CMK (cell line): ENCODE results near the gene ARMS2.

Experiments used
- DNase-seq: peaks from one replicate; pipeline ENCODE4 v3.0.0-alpha.2; 2010; ENCODE audit warnings: low read depth

Gene ARMS2

DNA sequence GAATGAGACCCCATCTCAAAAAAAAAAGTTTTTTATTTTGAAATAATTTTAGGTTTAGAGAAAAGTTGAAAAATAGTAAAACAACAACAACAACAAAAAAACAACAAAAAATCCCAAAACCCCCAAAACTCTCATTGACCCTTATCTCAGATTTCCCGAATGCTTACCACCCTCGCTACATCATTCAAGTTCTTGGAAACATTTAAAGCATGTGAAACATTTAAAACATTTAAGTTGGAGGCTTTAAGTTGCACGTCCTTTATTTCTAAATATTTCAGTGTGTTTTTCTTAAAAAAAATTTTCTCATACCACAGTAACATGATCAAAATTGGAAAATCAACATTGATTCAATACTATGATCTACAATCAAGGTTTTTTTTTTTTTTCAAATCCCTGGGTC, 382 bp upstream of the ARMS2 start:
- no peak for DNase-seq

DNA sequence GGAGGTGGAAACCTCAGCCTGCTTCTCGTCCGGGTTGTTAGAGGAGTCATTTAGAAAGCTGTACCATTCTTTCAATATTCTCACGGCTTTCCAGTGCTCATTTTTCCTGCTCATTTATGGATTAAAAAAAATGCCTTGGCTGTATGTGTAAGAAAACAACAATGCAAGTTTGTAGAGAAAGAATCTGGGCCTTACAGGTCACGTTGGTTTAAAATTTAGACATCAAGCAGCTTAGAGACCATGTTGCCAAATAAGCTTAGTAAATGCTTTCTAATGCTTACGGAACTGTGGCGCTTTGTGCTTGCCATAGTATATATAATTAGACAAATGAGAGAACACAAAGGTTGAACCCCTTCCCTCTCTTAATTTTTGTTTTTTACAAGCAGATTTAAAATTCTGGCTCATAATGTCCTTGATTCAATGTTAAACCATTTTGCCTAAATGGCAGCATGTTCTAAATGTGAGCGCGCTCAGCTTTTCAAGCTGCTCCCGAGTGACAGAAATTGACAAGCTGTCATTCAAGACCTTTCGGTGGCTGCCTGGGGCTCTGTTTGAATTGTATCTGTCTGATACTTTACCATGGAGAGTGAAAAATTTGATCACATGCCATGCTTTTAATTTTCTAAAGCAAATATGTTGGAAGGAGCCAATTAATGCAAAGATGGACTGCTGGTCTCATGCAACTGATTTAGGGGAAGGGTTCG, 1.1 kb downstream of the ARMS2 start:
- no peak for DNase-seq

DNA sequence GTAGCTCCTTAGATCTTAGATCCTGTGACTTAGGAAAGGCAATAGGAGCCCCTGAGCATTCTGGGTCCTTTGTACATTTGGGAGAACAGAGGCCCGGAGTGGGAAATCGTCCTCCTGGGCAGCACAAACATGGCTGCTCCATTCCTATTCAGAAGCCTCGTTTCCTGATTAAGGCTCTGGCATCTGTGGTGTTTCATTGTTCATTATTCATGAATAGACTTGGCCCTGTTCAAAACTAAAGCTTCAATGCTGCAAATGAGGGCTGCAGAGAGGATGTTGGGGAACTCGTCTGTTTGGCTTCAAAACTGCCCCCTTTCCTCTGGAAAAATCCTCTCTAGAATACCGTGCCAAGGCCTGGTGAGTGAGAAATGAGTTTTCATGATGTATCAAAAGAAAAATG, 3.5 kb downstream of the ARMS2 start:
- DNase-seq: no peak

DNA sequence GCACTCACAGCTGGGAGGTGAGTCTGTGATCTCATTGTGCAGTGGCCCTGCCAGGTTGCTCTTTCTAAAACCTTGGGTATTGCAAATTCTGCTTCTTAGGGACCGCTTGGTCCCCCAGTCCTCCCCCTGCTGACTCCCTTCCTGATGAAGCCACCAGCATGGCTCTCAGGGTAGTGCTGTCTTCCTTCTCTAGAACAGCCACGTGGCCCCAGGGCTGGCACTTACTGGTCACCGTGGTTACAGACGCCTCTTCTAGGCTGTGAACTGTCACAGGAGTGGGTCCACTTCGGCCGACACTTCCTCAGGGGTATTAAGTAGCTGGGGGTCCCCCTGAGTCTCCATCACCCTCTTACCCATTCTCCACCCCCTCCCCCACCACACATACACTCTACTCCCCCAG, 4.2 kb downstream of the ARMS2 start:
- no peak for DNase-seq

DNA sequence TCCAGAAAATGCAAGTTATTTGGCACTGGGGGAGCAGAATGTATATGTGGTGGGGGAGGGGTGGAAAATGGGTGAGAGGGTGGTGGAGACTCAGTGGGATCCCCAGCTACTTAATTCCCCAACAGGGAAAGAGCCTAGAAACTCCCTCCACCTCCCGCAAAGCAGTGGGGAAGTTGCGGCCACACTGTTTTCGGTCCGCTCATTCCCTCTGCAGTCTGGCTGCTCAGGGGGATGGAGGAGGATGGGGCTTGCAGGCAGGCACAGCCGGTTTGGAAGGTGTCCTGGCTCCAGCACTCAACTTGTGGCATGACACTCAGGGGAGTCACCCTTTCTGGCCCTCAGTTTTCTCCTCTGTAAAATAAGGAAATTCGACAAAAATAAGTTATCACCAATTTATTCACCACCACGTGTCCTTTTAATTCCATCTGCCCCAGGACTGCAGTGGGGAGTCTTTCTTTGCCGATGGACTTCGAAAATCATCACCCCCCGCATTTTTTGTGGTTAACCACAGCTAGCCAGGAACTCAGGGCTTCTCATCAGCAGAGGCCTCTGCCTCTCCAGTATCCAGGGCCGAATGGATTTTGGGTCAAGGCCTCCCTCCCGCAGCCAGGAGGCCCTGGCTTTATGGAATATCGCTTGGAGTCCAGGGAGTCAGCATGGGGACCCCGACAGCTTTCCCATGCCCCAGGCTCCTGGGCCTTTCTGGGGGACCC, 5.3 kb downstream of the ARMS2 start:
- DNase-seq: no peak

DNA sequence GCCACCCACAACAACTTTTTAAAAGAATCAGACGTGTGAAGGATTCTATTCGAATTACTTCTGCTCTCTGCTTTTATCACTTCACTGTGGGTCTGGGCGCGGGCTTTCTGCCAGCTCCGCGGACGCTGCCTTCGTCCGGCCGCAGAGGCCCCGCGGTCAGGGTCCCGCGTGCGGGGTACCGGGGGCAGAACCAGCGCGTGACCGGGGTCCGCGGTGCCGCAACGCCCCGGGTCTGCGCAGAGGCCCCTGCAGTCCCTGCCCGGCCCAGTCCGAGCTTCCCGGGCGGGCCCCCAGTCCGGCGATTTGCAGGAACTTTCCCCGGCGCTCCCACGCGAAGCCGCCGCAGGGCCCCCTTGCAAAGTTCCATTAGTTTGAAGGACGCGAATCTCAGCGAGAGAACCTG, 6.4 kb downstream of the ARMS2 start:
- DNase-seq: no peak

DNA sequence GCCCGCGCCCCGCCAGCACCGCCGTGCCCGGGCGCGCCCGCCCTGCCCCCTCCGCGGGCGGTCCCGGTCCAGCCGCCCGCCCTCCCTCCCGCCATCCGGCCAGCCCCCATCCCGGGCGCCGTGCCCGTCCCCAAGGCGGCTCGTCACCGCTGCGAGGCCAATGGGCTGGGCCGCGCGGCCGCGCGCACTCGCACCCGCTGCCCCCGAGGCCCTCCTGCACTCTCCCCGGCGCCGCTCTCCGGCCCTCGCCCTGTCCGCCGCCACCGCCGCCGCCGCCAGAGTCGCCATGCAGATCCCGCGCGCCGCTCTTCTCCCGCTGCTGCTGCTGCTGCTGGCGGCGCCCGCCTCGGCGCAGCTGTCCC, 6.9 kb downstream of the ARMS2 start, which contains the start of gene HTRA1:
HTRA1 (plus strand) TSS at position 187 of the 362 bp plus-strand sequence; CDS start at position 287, 100 bp downstream.
- DNase-seq: no peak

DNA sequence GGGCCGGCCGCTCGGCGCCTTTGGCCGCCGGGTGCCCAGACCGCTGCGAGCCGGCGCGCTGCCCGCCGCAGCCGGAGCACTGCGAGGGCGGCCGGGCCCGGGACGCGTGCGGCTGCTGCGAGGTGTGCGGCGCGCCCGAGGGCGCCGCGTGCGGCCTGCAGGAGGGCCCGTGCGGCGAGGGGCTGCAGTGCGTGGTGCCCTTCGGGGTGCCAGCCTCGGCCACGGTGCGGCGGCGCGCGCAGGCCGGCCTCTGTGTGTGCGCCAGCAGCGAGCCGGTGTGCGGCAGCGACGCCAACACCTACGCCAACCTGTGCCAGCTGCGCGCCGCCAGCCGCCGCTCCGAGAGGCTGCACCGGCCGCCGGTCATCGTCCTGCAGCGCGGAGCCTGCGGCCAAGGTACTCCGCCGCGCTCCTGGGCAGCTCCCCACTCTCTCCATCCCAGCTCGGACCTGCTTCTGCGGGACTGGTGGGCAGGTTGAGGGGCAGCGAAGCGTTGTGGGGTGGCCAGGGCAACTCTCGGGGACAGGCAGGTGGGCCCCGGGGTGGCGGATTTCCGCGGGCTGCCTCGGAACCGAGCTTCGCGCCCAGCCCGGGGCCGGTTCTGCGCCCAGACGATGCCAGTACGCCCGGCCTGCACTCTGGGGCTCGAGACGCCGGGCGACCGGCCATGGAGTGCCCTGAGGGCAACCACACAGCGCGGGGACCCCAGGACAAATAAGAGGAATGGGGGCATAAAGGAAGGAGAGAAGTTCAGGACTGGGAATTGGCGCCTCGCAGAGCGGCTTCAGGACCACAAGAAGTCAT, 7.5 kb downstream of the ARMS2 start:
- no peak for DNase-seq

DNA sequence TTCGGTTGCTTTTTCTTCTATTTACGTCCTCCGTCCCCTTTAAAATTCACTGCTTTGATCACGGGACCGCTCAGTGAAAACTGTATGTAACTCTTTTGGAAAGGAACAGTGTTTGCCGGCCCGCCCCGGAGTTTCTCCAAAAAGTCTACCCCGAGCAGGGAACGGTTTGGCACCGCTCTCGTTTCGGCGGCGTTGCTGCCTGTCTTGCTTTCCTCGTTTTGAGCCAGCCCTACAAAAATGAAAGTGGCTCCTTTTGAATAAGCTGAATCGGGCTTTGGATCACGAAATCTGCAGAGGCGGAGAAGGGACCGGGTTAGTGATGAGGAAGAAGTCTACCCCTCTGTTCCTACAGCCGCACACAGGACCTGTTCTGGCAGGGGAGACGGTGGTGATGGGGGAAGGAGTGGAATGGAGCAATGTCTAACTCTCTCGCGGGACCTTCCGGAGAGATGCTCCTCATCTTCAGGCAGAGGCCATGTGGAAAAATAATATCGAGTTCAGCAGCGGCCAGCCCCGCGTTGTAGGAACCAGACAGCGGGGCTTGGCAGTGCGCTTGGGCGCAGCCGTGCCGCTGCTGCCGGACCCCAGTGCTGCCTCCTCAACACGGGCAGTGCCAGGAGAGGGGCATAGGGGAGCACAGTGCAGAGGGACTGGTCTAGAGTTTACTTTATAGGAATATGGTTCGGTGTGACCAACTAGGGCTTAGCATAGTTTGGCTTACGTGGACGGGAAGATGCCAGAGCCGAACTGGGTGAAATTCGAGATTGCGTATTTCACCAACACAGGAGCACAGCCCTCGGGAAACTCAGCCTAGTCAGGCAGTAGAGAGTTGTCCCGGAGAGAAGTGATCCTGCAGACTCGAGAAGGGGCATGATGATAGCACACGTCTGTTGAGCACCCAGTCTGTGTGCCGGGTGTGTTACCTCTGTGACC, 8.3 kb downstream of the ARMS2 start:
- no peak for DNase-seq

DNA sequence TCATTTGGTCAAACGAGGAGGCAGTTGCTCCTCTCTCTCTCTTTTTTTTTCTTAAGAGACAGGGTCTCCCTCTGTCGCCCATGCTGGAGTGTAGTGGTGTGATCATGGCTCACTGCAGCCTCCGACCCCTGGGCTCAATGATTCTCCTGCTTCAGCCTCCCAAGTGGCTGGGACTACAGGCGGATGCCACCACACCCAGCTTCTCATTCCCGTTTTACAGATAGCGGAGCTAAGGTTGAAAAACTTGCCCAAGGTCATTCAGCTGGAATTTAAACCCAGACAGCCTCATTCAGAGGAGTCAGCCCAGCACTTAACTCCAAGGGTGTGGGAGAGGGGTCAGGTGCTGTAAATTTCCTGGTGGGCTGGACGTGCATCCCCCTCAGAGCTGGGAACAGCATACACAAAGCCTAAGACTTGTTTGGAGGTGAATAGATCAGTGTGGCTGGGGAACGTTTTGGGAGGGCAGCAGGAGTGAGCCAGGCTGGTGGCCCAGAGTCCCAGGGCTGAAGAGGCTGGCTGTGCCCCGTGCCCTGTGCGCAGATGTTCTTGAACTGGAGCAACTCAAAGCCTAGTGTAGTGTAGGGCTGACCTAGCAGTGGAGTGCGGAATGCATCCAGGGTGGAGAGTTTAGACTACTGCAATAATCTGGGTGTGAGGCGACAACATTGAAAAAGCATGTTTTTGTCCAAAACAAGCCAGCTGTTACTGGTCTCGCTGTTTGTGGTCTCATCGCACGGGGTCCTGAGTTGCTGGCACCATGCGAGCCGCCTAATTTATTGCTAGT, 9.2 kb downstream of the ARMS2 start:
- no peak for DNase-seq

DNA sequence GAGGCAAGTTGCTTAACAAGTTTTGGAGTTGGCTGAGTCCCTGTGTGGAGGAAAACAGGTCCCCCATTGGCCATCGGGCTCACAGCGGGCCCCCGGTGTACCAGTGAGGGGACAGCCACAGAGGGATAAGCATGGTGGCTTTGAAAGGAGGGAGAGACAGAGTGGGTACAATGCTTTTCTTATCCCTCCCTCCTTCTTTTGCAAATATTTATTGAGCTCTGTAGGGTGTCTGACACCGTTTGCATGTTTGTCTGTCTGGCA, 9.7 kb downstream of the ARMS2 start:
- DNase-seq: no peak

DNA sequence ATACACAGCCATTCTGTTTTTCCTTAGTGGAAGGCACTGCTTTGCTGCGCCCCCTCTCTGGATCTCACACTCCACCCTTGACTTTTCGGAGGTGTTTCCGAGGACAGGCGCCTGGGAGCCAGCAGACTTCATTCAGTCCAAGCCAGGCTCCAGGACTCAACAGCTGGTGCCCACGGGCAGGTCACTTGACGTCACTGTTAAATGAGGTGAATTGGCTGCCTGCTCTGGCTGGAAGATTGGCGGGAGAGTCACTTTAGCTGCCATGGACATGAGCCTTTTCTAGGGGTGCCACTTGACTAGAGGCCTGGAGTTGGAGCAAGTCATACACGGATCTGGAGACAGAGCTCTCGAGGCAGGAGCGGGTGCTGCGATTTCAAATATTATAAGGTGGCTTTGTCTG, 10.1 kb downstream of the ARMS2 start:
- DNase-seq: no peak

DNA sequence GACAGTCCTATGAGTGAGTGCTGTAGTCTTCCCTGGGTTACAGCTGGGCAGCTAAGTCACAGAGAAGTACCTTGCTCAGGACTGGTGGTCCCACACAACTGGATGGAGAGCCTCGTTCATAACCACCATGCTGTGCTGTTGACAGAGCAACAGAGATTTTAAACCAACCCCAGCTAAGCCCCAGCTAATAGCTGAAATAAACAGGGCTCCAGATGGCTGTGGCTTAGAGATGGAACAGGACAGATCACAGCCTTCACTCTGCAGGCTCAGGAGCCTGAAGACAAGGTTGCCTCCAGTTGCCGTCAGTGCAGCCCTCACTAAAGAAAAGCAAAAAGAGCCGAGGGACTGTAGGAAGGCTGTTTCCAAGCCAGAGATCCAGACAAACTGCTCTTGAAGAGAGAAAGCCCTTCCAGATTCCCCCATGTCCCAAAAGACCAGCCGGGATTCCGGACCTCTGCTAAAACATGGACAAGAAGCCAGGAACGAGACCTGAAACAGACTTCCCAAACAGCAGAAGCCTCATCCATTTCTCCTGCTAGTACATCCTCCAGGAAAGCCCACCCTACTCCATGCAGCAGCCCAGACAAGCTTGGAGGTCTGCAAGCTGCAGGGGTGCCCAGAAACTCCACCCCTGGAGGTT, 11.1 kb downstream of the ARMS2 start:
- no peak for DNase-seq

DNA sequence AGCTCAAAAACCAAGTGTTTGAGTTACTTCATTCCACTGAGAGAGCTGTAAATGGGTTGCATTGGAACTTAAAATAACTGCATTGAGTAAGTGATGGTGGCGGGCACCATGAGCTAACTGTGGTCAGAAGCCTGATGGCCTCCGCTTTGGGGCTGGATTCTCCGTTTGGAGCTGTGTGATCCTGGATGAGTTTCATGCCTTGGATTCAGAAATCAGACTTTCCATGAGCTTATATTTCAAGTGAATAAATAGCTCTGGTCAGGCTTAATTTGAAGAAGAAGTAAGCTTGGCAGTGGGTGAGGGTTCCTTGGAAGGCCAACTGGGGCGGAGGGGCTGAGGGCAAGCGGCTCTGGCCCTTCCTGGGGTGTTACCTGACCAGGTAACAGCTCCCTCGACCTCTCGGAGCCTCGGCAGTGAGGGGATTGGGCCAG, 12.5 kb downstream of the ARMS2 start:
- no peak for DNase-seq

DNA sequence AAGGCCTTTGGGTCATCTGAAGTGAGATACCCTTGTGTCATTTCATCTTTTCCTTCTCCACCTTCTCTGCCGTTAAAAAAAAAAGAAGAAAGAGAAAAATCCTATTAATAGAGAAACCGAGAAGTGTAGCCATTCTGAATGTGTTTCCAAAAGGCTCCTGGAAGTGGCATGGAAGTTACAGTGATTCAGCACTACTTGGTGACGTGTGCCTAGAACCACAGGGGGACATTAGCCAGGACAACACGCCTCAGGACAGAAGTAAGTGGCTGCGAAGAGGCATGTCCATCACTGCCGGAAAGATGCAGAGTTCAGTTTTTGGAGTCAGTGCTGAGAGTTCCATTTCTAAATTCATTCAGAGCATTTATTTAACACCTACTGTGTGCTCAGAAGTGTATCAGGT, 13.2 kb downstream of the ARMS2 start:
- no peak for DNase-seq

DNA sequence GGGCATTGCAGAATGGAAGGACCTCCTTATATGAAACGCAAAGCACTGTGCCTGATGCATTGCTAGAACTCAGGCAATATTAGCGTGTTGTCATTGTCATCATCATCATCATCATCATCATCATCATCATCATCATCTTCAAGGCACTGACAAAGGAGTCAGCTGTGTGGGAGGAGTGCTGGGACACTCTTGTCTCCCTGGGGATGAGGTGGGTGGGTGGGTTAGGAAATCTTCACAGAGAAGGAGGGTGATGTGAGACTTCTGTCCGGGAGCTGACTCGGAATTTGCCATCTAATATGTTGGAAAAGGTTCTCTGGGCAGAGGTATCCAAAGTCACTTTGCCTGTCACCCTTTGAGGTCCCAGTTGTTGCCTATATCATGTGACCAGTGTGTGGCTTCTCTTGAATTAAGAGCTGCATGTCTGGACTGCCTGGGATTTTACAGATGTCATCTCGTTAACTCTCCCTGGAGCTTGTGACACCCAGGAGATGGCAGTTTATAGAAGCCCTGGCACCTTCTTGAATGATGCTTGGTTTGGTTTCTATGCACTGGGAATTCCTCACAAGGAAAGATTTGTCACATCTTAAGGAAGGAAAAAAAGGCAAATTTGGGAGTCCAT, 14.0 kb downstream of the ARMS2 start:
- no peak for DNase-seq

DNA sequence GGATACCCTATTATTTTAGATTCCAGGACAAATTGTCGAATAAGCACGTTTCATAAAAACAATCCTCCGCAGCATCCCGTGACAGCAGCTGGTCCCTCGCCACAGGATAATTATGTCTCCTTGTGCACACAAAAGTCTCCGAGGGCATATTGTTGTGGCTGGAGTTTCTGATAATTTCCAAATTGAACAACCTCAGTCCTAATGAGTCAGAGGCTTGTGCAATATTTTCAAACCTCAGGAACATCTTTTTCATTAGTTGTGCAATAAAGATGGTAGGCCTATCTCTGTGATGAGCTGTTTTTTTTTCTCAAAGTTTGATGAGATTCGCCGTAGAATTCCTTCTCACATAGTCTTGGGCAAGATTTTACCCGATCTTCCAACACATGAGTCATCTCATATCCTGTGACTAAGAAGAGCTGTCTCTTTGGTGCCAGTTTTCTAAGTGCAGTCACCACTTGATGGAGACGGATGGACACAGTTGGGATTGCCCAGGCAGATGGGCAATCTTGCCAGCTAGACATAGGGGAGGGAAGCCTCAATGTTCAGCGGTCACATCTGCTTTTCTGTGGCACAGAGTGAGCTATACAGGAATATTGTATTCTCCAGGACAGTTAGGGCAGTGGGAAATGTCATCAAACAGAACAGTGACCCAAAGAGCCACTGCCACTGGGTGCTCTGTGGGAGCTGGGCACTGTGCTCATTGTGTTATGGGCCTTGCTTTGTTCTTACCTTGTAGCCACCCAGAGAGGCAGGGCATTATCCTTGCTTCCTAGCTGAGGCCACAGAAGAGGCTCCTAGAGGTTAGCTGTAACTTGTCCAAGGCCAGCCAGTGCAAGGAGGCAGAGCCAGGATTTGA, 14.7 kb downstream of the ARMS2 start:
- no peak for DNase-seq

DNA sequence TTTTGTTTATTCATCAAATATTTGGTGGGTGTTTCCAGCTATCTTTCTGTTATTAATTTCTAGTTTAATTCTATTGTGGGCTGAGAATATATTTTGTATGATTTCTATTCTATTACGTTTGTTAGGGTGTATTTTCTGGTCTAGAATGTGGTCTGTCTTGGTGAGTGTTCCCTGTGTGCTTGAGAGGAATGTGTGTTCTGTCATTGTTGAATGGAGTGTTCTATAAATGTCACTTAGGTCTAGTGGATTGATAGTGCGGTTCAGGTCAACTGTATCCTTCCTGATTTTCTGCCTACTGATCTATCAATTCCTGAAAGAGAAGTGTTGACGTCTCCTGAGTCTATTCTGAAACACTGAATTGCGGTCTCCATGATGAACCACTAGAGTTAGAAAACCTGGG, 15.4 kb downstream of the ARMS2 start:
- no peak for DNase-seq

DNA sequence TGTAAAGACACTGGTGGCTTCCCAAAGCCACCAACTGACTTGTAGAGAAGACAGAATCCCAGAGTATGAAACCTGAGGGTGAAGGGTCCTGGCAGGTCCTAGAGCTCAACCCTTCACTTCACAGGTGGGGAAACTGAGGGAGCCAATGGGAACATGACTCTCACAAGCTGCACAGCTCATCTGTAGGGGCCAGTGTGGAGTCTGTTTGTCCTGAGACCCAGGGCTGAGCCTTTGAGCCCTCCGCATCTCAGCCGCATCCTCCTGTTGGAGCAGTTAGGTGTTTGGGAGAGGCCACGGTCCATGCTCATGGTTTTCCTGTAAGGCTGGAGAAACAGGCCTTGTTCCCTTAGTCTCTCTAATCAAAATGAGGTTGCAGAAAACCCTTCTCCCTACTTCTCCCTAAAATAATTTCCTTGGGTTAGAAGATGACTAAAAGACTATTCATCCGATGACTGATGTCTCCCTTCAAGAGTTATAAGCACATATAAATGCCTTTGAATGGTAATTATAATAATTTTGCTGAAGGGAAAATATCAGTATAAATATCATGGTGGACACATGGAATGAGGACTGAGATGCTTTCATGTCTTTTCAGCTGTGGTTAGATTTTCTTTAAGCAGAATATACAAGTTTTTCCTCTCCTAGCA, 17.2 kb downstream of the ARMS2 start:
- DNase-seq: no peak
